Muscle layer of colon (tissue), 2 donors: ENCODE data around the gene ELL2.

Experiments used
- H3K27ac ChIP-seq: one replicate; pipeline ENCODE4 v1.7.0; 2013; ENCODE audit warnings: low read depth, mild to moderate bottlenecking, low read length, moderate library complexity
- H3K27me3 ChIP-seq, 2 donors: one replicate each; pipeline ENCODE4 v1.7.0; 2013; ENCODE audit warnings: low read length in 2 of 2, mild to moderate bottlenecking in 2 of 2; ENCODE audit not compliant: insufficient read depth in 2 of 2, control insufficient read depth in 1 of 2
- H3K36me3 ChIP-seq: one replicate; pipeline ENCODE4 v1.7.0; 2013; ENCODE audit warnings: mild to moderate bottlenecking, low read length; ENCODE audit not compliant: insufficient read depth
- H3K4me1 ChIP-seq: one replicate; pipeline ENCODE4 v1.7.0; 2013; ENCODE audit warnings: mild to moderate bottlenecking, low read length; ENCODE audit not compliant: insufficient read depth
- H3K4me3 ChIP-seq, 2 donors: one replicate each; pipeline ENCODE4 v1.7.0; 2013; ENCODE audit warnings: low read length in 2 of 2, low read depth in 1 of 2, mild to moderate bottlenecking in 1 of 2, moderate library complexity in 1 of 2
- H3K9ac ChIP-seq: one replicate; pipeline ENCODE4 v1.7.0; 2013; ENCODE audit warnings: low read length
- H3K9me3 ChIP-seq: one replicate; pipeline ENCODE4 v1.7.0; 2013; ENCODE audit warnings: mild to moderate bottlenecking, low read length
- donor health status: abdominal sarcoma.
- donor health status: Adenocarcinoma of cecum.

Gene ELL2

DNA sequence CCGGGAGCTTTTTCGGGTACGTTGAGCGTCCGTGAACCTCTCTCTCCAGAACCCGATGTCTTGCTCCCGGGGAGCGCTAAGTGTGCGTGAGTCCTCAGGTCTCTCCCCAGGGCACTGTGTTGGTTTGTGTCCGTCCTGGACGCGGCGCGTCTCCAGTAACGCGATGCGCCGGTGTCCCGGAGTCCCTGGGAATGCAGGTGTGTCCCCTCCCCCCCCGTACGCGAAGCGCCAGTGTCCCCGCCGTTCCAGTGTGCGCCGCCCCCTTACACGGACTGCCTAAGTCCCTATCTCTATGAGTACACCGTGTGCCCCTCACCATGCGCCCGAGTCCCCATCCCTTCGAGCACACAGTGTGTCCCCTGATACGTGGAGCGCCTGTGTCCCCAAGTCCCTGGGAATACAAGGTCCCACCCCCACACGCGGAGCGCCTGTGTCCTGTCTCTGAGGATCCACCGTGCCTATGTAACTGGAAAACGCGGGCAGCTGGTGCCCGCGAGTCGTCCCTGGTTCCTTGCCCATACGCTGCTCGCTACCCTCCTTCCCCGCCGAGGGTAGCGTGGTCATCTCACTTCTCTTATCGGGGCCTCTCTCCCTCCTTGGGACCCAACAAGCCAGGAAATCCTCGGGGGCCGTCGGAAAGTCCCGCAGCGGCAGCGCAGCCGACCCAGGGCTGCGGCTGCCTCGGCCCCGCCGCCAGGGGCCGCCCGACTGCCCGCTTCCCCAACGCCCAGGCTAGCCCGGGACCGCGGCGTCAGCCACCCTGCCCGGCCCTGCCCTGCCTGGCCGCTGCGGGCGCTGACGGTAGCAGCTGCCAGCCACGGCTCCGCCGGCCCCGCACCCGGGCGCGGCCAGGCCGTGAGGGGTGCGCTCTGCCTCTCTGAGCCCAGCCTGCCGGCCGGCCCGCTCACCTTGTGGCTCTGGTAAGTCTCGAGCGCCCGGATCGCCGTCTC is 709 bp downstream of the ELL2 start:
- Histone ChIP-seq H3K36me3 (no peaks in the 10 kb centered on the region), H3K4me1 (peaks cover 33% of the 10 kb centered on the region), H3K27ac (peak overlapping the region; percentile 79), H3K9ac (peak overlapping the region; percentile 74), H3K4me3 (peak overlapping the region; percentile 82 to 96), H3K27me3 (no peaks in the 10 kb centered on the region), H3K9me3 (no peaks in the 10 kb centered on the region)

DNA sequence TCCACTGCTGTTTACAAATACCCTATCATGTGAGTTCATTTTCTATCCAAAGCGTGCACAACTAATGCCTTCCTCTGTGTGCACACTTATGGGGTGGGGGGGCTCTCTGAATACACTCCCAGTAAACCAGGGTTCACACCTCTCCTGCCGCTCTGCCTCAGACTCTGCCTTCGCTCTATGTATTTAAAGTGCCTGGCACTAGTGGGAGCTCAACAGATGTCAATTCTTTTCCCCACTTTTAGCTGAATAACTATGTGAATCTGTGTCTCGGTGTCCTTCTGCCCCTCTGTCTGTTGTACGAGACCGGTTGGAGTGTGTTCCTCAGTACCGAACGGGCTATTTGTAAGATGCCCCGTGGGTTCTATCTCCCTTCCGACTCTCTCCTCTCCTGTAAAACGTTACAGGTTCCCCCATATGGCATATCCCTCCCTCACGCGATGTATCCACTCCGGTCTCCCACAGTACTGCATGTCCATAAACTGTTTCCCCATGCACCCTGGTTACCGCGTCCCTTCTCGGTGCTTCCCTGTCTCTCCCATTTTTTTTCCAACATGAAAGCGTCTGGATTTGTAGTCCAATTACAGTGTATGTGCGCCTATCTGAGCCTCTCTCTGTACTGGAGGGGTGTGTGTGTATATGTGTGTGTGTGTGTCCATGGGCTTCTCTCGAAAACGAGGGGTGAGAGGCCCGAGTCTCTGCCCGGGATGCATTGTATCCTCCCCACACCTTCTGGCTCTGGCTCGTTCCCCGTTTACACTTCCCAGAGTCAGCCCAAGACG is 1.6 kb downstream of the ELL2 start:
- Histone ChIP-seq H3K9ac (peak overlapping the region; percentile 74), H3K9me3 (no peaks in the 10 kb centered on the region), H3K27ac (peak overlapping the region; percentile 79), H3K27me3 (no peaks in the 10 kb centered on the region), H3K4me3 (peak overlapping the region; percentile 82 to 96), H3K4me1 (peaks cover 42% of the 10 kb centered on the region), H3K36me3 (no peaks in the 10 kb centered on the region)

- Histone ChIP-seq H3K4me3 (peak overlapping the region; percentile 10 to 96), H3K9me3 (no peaks in the 10 kb centered on the region), H3K4me1 (peaks cover 44% of the 10 kb centered on the region), H3K27me3 (no peaks in the 10 kb centered on the region), H3K36me3 (no peaks in the 10 kb centered on the region), H3K9ac (peak overlapping the region; percentile 74), H3K27ac (peak overlapping the region; percentile 10)
These were observed 2.4 kb downstream of the ELL2 start for GRCh38 chr5:95959051-95959887.

- Histone ChIP-seq H3K4me3 (peak overlapping the region in 1 of 2 donors; percentile 39), H3K36me3 (no peaks in the 10 kb centered on the region), H3K27me3 (no peaks in the 10 kb centered on the region), H3K27ac (no peak overlapping the region), H3K4me1 (peaks cover 46% of the 10 kb centered on the region), H3K9me3 (no peaks in the 10 kb centered on the region), H3K9ac (no peak overlapping the region)
These were observed 3.2 kb downstream of the ELL2 start for GRCh38 chr5:95958310-95959014.

- Histone ChIP-seq H3K27ac (no peak overlapping the region), H3K4me3 (no peak overlapping the region), H3K4me1 (peaks cover 53% of the 10 kb centered on the region), H3K27me3 (no peaks in the 10 kb centered on the region), H3K9ac (no peak overlapping the region), H3K36me3 (no peaks in the 10 kb centered on the region), H3K9me3 (no peaks in the 10 kb centered on the region)
These were observed 4.0 kb downstream of the ELL2 start for GRCh38 chr5:95957561-95958203.

GRCh38 chr5:95956900-95957293 is 4.8 kb downstream of the ELL2 start:
- H3K27ac ChIP-seq = no peak overlapping the region

DNA sequence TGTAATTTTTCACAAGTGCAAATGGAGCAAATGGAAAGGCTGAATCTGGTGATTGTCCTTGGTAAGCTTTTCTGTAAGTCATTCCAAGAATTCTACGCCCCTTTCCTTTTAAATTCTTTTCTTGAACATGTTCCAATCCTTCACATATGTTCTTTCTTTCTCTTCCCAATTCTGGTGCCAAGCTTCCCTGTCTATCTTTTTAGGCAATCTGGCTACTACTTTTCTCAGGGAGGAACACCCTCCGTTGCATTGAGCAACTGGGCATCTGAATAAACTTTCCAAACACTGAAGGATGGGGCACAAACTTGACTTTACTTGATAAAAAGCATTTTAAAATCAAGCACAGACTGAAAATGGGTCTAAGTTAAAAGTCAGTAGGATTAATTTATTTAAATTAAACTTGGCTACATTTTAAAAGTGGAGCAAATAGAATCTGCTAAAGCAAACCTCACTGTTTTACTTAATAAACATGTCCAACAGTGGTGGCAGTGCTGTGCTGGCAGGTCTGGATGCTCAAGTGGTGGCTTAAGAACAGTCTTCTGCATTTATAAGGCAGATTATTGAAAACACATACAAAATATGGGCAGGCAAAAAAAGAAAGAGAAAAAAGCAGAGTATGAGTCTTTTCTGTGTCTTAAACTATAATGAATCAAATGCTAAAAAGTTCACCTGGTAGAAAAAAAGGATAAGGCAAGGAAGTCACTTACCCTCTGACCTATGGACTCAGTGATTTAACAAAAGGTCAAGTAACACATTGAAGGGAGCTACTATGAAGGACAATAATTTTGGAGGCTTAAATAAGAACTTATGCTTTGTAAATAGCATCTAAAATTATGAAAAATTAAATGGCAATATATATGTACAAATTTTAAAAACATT is 5.4 kb downstream of the ELL2 start:
- Histone ChIP-seq H3K27me3 (no peaks in the 10 kb centered on the region), H3K36me3 (no peaks in the 10 kb centered on the region), H3K4me3 (peak overlapping the region in 1 of 2 donors; percentile 1), H3K9me3 (no peaks in the 10 kb centered on the region), H3K9ac (no peak overlapping the region), H3K27ac (no peak overlapping the region), H3K4me1 (peaks cover 49% of the 10 kb centered on the region)

More at GRCh38 chr5:95956900-95957293, 4.8 kb downstream of the ELL2 start:
- Histone ChIP-seq H3K4me3 (no peak overlapping the region), H3K9me3 (no peaks in the 10 kb centered on the region), H3K4me1 (peaks cover 49% of the 10 kb centered on the region), H3K27me3 (no peaks in the 10 kb centered on the region), H3K9ac (no peak overlapping the region), H3K36me3 (no peaks in the 10 kb centered on the region)

DNA sequence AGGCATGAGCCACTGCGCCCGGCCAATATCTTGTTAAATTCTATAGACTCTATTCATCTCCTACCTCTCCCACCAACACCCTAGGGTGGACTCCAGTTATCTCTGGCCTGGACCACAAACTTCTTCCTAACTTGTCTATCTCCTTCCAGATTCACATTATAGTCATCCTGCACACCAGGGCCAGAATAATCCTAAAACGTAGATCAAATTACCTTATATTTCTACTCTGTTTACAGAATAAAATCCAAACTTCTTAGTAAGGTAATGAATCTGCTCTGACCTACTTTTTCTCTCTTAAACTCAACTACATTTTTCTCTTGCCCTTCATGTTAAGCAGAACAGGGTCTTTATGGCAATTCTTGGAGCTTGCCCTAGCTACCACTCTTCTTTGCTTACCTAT is 6.9 kb downstream of the ELL2 start:
- H3K27me3 ChIP-seq = no peaks in the 10 kb centered on the region
- H3K27ac ChIP-seq = no peak overlapping the region
- peaks cover 48% of the 10 kb centered on the region for H3K4me1 ChIP-seq
- H3K36me3 ChIP-seq = no peaks in the 10 kb centered on the region
- H3K9me3 ChIP-seq = no peaks in the 10 kb centered on the region
- H3K9ac ChIP-seq = no peak overlapping the region
- no peak overlapping the region for H3K4me3 ChIP-seq

- peaks cover 43% of the 10 kb centered on the region for H3K4me1 ChIP-seq
- no peaks in the 10 kb centered on the region for H3K27me3 ChIP-seq
- H3K36me3 ChIP-seq = no peaks in the 10 kb centered on the region
- H3K9ac ChIP-seq = no peak overlapping the region
- H3K9me3 ChIP-seq = no peaks in the 10 kb centered on the region
- no peak overlapping the region for H3K4me3 ChIP-seq
- no peak overlapping the region for H3K27ac ChIP-seq
These were observed 8.5 kb downstream of the ELL2 start for GRCh38 chr5:95953021-95953702.
